Activated CD8-positive, alpha-beta memory T cell treated with anti-CD3 and anti-CD28 coated beads for 48 hours (primary cell): ENCODE results near the gene AHRR.

Experiments
- DNase-seq, 3 experiments: peaks; one replicate each; pipeline ENCODE4 v3.0.0-alpha.2; 2020; ENCODE audit warnings: low read depth in 2 of 3, low spot score in 2 of 3

Gene AHRR

GRCh38 chr5:439181-439580, 117.7 kb downstream of the AHRR start:
- DNase-seq: no peak

GRCh38 chr5:439636-440035, 118.1 kb downstream of the AHRR start:
- DNase-seq: no peak

- no peak for DNase-seq
Observed at GRCh38 chr5:440401-441201, 119.1 kb downstream of the AHRR start.

- no peak for DNase-seq
Observed at GRCh38 chr5:441996-442334, 120.5 kb downstream of the AHRR start.

DNA sequence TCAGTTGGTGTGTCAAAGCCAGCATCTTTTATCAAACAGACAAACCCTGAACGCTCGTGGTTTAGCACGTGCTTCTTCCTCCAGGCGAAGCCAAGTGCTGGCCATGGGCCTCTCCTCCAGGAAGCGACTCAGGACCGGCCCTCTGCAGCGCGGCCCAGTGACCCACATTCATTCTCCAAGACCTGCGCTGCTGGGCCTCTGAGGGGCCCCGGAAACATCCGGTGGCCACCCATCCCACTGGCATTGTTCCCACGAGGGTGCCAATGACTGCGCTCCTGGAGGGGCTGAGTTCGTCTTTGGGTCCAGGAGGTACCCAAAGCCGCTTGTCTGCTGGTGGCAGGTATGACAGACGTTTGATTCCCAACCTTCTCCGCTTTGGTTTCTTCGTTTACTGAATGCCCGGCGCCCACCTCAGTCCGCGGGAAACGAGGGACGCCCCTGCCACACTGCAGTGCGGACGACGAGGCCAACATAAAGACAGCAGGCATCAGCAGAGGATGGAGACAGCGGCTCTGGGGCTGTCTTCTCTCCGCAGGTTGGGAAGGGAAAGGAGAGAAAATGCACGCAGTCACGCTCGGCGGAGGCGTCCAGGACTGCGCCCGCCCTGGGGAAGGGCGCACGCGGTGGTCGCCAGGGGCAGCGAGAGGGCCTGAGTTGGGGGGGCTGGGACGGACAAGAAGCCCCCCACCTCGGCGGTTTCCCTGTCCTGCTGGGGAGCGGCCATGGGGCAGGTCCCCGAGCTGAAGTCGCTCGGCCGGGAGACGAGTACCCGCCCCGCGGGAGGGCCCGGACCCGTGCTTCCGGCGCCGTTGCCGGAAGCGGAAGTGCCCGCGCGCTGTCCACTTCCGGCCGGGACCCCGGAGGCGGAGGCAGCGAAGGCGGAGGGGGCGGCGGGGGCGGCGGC, 121.1 kb downstream of the AHRR start, which contains the start of gene EXOC3:
Gene EXOC3 (plus strand): TSS at position 842 of the 904 bp plus-strand sequence. CDS start 3,030 bp downstream, outside the sequence.
- peak; percentile 52 to 69 (median 52) for DNase-seq

DNA sequence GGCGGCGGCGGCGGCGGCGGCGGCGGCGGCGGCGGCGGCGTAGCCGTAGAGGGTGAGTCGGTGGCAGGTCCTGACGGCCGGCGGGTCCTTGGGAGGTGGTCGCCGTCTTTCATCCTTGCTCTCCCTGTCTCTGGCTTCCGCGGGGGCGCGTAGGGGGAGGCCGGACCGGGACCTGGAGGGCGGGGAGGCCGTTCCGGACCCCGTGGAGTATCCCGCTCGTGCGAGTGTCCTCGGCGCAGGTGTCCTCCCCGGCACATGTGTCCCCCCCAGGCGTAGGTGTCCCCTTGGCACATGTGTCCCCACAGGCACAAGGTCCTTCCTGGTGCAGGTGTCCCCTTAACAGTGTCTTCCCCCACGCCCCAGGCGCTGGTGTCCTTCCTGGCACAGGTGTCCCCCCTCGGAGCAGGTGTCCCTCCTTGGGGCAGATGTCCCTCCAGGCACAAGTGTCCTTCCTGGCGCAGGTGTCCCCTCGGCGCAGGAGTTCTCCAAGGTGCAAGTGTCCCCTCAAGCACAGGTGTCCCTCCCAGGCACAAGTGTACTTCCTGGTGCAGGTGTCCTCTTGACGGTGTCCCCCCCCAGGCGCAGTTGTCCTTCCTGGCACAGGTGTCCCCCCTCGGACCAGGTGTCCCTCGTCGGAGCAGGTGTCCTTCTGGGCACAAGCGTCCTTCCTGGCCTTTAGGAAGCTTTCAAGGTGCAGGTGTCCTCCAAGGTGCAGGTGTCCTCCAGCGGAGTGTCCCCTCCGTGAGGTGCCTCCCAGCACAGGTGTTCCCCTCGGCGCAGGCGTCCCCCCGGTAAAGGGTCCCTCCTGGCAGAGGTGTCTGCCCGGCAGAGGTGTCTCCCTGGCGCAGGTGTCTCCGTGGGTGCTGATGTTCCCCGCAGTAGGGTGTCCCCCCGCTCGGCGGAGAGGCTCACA, 122.0 kb downstream of the AHRR start:
- no peak for DNase-seq

- no peak for DNase-seq
Observed at GRCh38 chr5:444226-444625, 122.7 kb downstream of the AHRR start.

- DNase-seq: no peak
Observed at GRCh38 chr5:445591-445990, 124.1 kb downstream of the AHRR start.

DNA sequence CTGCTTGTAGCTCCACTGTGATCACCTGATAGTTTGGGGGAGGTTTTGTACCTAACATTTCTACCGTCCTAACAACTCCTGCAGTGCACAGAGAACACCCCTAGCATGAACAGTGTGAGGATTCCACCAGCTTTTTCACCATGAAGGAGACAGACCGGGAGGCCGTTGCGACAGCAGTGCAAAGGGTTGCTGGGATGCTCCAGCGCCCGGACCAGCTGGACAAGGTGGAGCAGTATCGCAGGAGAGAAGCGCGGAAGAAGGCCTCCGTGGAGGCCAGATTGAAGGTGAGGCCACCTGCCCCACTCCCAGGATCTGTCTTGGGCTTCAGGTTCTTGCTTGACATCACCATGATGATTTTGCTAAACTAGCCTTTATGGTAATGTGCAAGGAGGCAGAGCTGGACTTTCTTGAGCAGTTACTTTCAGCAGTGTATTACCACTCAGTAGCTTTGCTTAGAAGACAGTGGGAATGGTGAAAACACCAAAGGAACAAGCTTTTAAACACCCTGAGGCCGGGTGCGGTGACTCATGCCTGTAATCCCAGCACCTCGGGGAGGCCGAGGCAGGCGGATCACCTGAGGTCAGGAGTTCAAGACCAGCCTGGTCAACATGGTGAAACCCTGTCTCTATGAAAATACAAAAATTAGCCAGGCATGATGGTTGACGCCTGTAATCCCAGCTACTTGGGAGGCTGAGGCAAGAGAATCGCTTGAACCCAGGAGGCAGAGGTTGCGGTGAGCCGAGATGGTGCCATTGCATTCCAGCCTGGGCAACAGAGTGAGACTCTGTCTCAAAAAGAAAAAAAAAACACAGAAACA, 124.8 kb downstream of the AHRR start:
- DNase-seq: no peak

- DNase-seq: no peak
Observed at GRCh38 chr5:446883-447263, 125.4 kb downstream of the AHRR start.

DNA sequence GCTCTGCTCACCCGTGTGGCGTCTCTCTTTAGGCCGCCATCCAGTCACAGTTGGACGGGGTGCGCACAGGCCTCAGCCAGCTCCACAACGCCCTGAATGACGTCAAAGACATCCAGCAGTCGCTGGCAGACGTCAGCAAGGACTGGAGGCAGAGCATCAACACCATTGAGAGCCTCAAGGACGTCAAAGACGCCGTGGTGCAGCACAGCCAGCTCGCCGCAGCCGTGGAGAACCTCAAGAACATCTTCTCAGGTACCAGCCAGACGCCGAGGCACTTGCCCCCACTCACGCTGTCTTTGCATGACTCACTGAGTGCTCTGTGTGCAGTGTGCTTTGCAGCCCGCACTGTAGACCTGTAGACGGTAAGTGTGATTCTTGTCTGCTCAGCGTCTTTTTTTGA, 126.0 kb downstream of the AHRR start:
- DNase-seq: no peak

DNA sequence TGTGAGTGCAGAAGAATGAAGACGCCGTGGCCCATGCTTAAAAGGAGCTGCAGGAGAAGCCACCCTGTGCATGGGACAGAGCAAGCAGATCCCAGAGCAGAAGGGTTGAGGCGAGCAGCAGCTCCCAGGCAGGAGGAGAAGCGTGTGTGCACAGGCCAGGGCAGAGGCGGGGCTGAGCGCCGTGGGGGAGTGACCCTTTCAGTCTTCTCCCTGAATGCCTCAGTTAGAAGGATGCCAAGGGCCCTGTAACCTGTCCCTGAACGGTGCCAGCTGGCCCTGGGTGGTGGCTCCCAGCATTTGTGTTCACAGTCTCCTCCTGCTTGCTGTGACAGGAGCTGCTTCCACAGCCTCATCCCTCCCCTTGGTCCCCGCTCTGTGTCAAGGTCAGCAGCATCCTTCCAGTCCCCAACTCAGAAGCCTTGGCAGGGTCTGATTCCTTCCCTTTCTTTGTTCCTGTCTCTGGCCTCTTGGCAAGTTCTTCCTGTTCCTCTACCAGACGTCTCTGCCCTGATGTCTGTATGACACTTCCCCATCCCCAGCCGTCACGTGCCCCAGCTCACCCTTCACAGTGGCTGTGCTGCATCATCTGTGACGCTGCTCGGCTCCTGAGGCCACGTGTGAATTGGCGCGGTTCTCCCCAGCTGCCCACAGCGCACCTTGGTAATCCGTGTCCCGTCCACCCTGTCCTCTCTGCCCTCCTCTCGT, 126.7 kb downstream of the AHRR start:
- no peak for DNase-seq

- no peak for DNase-seq
Observed at GRCh38 chr5:448766-449090, 127.2 kb downstream of the AHRR start.

- no peak for DNase-seq
Observed at GRCh38 chr5:449151-449550, 127.6 kb downstream of the AHRR start.

DNA sequence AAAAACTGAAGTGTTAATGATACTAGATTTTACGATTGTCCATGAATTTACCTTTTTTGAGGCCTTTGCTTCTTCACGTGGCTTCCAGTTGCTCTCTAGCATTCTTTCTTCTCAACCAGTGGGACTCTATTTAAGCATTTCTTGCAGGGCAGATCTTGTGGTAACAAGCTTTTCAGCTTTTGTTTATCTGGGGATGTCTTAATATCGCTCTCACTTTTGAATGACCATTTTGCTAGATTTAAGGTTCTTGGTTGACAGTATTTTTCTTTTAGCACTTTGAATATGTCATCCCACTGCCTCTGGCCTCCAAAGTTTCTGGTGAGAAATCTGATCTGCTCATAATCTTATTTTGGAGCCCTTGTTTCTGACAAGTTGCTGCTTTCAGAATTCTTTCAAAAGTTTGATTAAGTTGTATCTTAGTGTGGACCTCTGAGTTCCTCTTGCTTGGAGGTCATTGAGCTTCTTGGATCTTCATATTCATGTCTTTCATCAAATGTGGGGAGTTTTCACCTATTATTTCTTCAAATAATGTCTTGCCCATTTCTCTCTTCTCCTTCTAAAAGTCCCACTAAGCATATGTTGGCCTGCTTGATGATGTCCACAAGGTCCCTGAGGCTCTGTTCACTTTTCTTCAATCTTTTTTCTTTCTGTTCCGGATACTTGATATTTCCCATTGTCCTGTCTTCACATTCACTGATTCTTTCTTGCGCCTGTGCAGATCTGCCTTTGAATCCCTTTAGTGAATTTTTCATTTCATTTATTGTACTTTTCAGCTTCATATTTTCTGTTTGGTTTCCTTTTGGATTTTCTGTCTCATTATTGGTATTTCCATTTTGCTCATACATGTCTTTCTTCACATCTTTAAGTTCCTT, 130.3 kb downstream of the AHRR start:
- no peak for DNase-seq

DNA sequence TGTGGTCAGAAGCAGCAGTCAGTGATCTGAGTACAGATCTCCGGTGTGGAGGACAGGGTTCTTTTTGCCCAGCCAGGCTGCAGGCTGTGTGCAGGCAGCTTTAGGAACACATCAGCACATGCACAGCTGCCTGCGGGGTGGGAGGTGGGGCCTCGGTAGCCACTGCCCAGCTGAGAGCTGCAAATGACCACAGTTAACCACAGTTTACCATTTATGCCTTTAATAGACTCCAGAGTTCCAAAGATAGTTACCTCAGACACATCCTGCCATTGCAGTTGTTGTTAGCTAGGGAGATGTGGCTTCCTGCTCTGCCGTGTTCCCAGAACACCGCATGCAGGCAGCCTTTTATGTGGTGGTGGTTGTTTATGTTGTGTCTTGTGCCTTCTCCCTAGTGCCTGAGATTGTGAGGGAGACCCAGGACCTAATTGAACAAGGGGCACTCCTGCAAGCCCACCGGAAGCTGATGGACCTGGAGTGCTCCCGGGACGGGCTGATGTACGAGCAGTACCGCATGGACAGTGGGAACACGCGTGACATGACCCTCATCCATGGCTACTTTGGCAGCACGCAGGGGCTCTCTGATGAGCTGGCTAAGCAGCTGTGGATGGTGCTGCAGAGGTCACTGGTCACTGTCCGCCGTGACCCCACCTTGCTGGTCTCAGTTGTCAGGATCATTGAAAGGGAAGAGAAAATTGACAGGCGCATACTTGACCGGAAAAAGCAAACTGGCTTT, 131.6 kb downstream of the AHRR start:
- no peak for DNase-seq

GRCh38 chr5:453725-454481, 132.4 kb downstream of the AHRR start:
- DNase-seq: no peak

- DNase-seq: no peak
Observed at GRCh38 chr5:454936-455335, 133.4 kb downstream of the AHRR start.
